Endothelial cell (in vitro differentiated cells): ENCODE measurements around the gene RNF11. TPM values are rescaled to one million over a fixed set of nuclear protein-coding genes. Genes with fewer than 3 reads are reported as not detected.
A peak's percentile ranks its signal among the peaks of the same experiment; 100 is the strongest.

Source experiments
- DNase-seq: peaks from one replicate; pipeline ENCODE4 v3.0.0; 2021; ENCODE audit warnings: low spot score
- H3K27ac Mint-ChIP-seq: one replicate; pipeline ENCODE4 v1.8.0; 2021; ENCODE audit warnings: mixed read lengths, inconsistent platforms; ENCODE audit not compliant: unreplicated experiment
- H3K27me3 Mint-ChIP-seq: one replicate; pipeline ENCODE4 v1.8.0; 2021; ENCODE audit warnings: mild to moderate bottlenecking, moderate library complexity, mixed read lengths, inconsistent platforms; ENCODE audit not compliant: unreplicated experiment
- H3K36me3 Mint-ChIP-seq: one replicate; pipeline ENCODE4 v1.8.0; 2021; ENCODE audit warnings: mild to moderate bottlenecking, low read depth, mixed read lengths, inconsistent platforms; ENCODE audit not compliant: unreplicated experiment
- H3K4me1 Mint-ChIP-seq: one replicate; pipeline ENCODE4 v1.8.0; 2021; ENCODE audit warnings: mild to moderate bottlenecking, mixed read lengths, inconsistent platforms; ENCODE audit not compliant: unreplicated experiment
- H3K4me3 Mint-ChIP-seq: one replicate; pipeline ENCODE4 v1.8.0; 2021; ENCODE audit warnings: mild to moderate bottlenecking, mixed read lengths, inconsistent platforms; ENCODE audit not compliant: unreplicated experiment
- H3K9me3 Mint-ChIP-seq: one replicate; pipeline ENCODE4 v1.8.0; 2021; ENCODE audit warnings: mixed read lengths, inconsistent platforms; ENCODE audit not compliant: unreplicated experiment
- CTCF ChIP-seq: fragments of 200-600 bp; sonication (generic); IDR thresholded peaks from one replicate; pipeline ENCODE4 v1.5.0; 2021; ENCODE audit warnings: antibody characterized with exemption; ENCODE audit not compliant: unreplicated experiment
- total RNA-seq: library from RNA; stranded (reverse); fragmentation: NEBNext Ultra II Directional; extraction: Animal tissue kit (Norgen Biotek cat#: 25700); gene quantifications from one replicate; pipeline ENCODE4 v1.2.1, GENCODE V29; 2021; ENCODE audit not compliant: unreplicated experiment

Gene RNF11
- total RNA-seq, 1 donor from 2014 or later: 74.1 TPM

GRCh38 chr1:51192213-51192843 lies 43.7 kb upstream of the RNF11 start:
- DNase-seq: peak; percentile 73
- Mint-ChIP-seq H3K4me3 (no peak overlapping the region), H3K4me1 (peaks cover 7% of the 10 kb centered on the region), H3K27ac (no peak overlapping the region), H3K27me3 (no peaks in the 10 kb centered on the region), H3K9me3 (no peaks in the 10 kb centered on the region), H3K36me3 (no peaks in the 10 kb centered on the region)
- TF ChIP-seq CTCF: peak; percentile 72

- Mint-ChIP-seq H3K4me1 (peaks cover 7% of the 10 kb centered on the region), H3K27me3 (no peaks in the 10 kb centered on the region), H3K9me3 (no peaks in the 10 kb centered on the region), H3K4me3 (no peak overlapping the region), H3K36me3 (no peaks in the 10 kb centered on the region), H3K27ac (no peak overlapping the region)
- no peak for TF ChIP-seq CTCF
- no peak for DNase-seq
Measured at GRCh38 chr1:51193564-51193963, 42.5 kb upstream of the RNF11 start.

DNA sequence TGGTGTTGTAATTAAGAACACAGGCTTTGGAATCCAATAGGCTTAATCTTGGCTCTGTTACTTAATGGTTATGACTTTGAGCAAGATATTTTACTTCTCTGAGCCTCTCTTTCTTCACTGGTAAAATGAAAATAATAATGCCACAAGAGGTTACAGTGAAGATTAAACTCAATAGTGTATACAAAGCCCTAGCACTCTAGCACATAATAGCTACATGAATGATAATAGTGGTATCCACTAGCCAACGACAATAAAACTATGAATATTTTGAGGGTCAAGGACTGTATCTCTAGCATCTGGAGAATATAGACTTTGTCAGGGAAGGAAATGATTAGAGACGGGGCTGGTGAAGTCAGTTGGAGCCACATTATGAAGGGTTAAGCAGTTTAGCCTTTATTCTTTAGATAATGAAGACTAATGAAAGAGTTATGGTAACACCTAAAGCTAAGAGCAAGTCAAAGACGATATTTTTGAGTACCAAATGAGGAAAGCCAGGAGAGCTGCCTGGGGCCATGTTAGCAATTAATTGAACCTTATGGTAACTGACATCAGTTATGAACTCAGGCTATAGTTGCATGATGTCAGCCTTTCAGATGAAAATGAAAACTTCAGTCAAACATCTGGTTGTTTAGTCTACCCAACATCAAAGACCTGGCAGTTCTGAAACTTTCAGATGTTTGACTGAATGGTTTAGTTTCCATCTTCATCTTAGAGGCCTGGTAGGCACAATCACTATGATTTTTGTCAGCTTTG lies 32.8 kb upstream of the RNF11 start:
- Mint-ChIP-seq H3K27ac (no peak overlapping the region), H3K4me3 (no peak overlapping the region), H3K36me3 (no peaks in the 10 kb centered on the region), H3K27me3 (no peaks in the 10 kb centered on the region), H3K9me3 (no peaks in the 10 kb centered on the region), H3K4me1 (no peaks in the 10 kb centered on the region)
- TF ChIP-seq CTCF: no peak
- DNase-seq: no peak

DNA sequence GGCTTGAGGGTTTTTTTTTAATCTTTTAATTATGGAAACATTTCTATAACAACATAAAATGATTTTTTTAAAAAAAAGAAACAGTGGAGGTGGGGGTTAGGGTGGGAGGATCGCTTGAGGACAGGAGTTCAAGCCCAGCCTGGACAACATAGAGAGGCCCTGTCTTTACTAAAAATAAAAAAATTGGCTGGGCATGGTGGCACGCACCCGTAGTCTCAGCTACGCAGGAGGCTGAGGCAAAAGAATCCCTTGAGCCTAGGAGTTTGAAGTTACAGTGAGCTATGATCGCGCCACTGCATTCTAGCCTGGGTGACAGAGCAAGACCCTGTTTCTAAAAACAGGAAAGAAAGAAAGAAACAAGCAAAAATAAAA lies 32.2 kb upstream of the RNF11 start:
- Mint-ChIP-seq H3K4me3 (no peak overlapping the region), H3K36me3 (no peaks in the 10 kb centered on the region), H3K4me1 (no peaks in the 10 kb centered on the region), H3K27me3 (no peaks in the 10 kb centered on the region), H3K9me3 (no peaks in the 10 kb centered on the region), H3K27ac (no peak overlapping the region)
- no peak for DNase-seq
- TF ChIP-seq CTCF: no peak

DNA sequence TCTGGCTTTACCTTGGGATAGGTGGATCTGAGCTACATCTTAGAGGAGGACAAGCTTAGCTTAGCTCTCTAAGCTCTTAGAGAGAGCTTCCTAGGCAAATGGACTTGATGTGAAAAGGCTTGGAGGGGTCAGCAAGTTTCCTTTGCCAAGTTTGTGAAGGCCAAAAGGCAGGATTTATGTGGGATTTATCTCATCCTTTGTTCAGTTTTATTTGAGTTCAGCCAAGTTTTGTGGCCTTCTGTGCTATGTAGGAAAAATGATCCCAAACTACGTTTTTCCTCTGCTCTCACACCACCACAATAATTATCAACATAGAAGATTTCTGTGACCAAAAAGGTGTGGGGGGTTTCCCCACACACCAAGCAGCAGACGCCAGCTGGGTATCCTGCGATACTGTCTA lies 26.0 kb upstream of the RNF11 start:
- Mint-ChIP-seq H3K4me3 (no peak overlapping the region), H3K27ac (no peak overlapping the region), H3K36me3 (no peaks in the 10 kb centered on the region), H3K9me3 (no peaks in the 10 kb centered on the region), H3K27me3 (no peaks in the 10 kb centered on the region), H3K4me1 (no peaks in the 10 kb centered on the region)
- no peak for TF ChIP-seq CTCF
- DNase-seq: no peak
